Effector memory CD8-positive, alpha-beta T cell (primary cell): ENCODE data around the gene FAM149B1.
A peak's percentile ranks its signal among the peaks of the same experiment; 100 is the strongest.

ENCODE experiments used
- ATAC-seq: fragments of 150-1000 bp; cut with Tn5 transposase; replicated peaks from 2 replicates; pipeline ENCODE4 v1.10.0; 2021; ENCODE audit warnings: mild to moderate bottlenecking, moderate library complexity
- DNase-seq, 3 experiments: peaks; one replicate each; pipeline ENCODE4 v3.0.0; 2021
- H3K27ac Mint-ChIP-seq, 2 donors: one replicate each; pipeline ENCODE4 v1.8.0; 2022; ENCODE audit warnings: mild to moderate bottlenecking in 2 of 2, mixed read lengths in 2 of 2, moderate library complexity in 2 of 2
- H3K27me3 Mint-ChIP-seq, 2 donors: one replicate each; pipeline ENCODE4 v1.8.0; 2022; ENCODE audit warnings: mixed read lengths in 2 of 2
- H3K36me3 Mint-ChIP-seq: one replicate; pipeline ENCODE4 v1.8.0; 2022; ENCODE audit warnings: mild to moderate bottlenecking, moderate library complexity, mixed read lengths; ENCODE audit not compliant: insufficient read depth
- H3K4me1 Mint-ChIP-seq, 2 donors: one replicate each; pipeline ENCODE4 v1.8.0; 2022; ENCODE audit warnings: low read depth in 2 of 2, mixed read lengths in 2 of 2
- H3K4me3 Mint-ChIP-seq, 2 donors: one replicate each; pipeline ENCODE4 v1.8.0; 2022; ENCODE audit warnings: mild to moderate bottlenecking in 2 of 2, mixed read lengths in 2 of 2, moderate library complexity in 2 of 2
- H3K9me3 Mint-ChIP-seq, 2 donors: one replicate each; pipeline ENCODE4 v1.8.0; 2022; ENCODE audit warnings: mixed read lengths in 2 of 2

Gene FAM149B1

DNA sequence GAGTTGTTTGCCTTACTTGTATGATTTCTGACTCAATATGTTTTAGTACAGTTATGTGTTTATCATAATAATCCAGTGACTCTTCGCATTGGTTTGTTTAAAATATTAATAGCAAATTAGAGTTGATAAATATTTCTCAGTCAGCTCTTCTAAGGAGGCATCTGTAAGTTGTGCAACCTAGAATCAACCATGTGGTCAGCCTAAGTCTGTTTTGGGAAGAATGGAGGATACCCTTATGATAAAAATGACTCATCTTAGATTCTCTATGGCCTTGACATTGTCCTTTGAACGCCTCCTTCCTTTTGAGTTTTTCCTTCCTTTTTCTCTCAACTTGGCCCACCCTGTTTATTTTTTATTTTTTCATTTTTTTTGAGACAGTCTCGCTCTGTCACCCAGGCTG lies 60.3 kb downstream of the FAM149B1 start:
- Mint-ChIP-seq H3K36me3 (peaks cover 3% of the 10 kb centered on the region), H3K27ac (peak overlapping the region in 1 of 2 donors; percentile 87), H3K4me3 (no peak overlapping the region), H3K27me3 (no peaks in the 10 kb centered on the region), H3K4me1 (no peaks in the 10 kb centered on the region), H3K9me3 (no peaks in the 10 kb centered on the region)
- ATAC-seq (no peak), DNase-seq (no peak)

DNA sequence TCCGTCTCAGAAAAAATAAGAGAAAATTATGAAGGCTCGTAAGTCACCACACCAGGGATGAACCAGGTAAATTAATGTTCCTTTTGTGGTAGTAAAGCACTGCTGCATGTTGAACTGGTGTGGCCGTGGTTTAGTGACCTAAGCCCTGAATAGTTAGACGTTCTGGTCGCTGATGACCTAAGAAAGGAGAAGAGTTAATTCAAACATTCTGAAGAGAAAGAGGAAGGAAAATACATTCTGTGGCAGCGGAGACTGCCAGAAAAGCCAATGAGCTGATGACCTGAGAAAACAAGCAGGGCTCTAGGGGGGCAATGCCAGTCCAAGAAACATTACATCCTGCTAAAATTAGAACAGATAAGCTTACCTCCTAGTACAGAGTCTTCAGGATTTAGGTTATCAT lies 61.6 kb downstream of the FAM149B1 start:
- Mint-ChIP-seq H3K4me3 (no peak overlapping the region), H3K27me3 (no peaks in the 10 kb centered on the region), H3K36me3 (peaks cover 9% of the 10 kb centered on the region), H3K27ac (no peak overlapping the region), H3K9me3 (no peaks in the 10 kb centered on the region), H3K4me1 (no peaks in the 10 kb centered on the region)
- DNase-seq = no peak
- no peak for ATAC-seq

DNA sequence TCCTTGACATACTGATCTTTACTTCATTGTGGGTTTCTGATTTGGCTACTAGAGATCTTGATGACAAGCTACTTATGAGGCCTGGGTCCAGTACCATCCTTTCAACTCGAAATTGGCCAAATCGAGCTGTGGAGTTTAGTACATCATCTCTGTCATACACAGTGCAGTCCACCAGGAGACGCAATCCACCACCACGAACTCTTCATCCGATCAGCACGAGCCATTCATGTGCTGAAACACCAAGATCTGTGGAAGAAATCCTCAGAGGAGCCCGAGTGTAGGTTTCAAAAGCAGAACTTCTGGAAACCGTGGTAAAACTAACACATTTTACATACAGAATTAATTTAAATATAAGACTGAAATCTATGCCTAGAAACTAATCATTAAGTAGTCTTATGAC lies 65.0 kb downstream of the FAM149B1 start:
- Mint-ChIP-seq H3K4me3 (no peak overlapping the region), H3K4me1 (no peaks in the 10 kb centered on the region), H3K9me3 (no peaks in the 10 kb centered on the region), H3K36me3 (peaks cover 24% of the 10 kb centered on the region), H3K27me3 (no peaks in the 10 kb centered on the region), H3K27ac (no peak overlapping the region)
- ATAC-seq (no peak), DNase-seq (no peak)

DNA sequence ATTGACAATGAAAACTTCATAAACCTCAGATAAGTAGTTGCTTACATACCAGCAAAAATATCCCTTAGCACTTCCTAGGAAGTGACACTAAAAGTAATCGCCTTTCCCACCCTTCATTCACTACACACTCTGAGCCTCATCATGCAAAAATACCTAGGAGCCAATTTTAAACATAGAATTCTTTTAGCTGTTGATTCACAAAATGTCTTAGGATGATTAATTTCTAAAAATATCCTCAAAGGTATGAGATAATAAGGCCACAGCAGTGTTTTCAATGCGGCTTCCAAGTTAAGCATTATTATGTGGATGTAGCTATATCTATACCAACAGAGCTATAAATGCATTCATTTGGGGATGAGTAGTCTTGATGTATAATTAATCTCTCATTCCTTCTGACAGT lies 66.0 kb downstream of the FAM149B1 start:
- Mint-ChIP-seq H3K36me3 (peaks cover 25% of the 10 kb centered on the region), H3K27ac (peak overlapping the region in 1 of 2 donors; percentile 44)

DNA sequence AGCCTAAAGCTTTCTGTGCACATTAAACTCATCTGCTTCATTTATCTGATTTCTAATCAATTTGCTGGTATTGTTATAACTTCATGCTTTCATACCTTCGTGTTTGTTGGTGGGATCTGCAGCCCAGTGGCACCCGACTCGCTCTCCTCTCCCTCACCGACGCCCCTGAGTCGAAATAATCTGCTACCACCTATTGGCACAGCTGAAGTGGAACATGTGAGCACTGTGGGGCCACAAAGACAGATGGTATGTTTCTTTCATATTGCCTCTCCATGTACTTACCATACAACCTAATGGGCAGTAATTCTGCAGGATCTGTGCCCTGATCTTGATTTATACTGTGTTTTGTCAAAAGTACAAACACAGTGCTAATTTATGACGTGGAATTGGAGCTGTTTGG lies 66.8 kb downstream of the FAM149B1 start:
- no peak for DNase-seq
- Mint-ChIP-seq H3K4me1 (no peaks in the 10 kb centered on the region), H3K9me3 (no peaks in the 10 kb centered on the region), H3K4me3 (no peak overlapping the region), H3K27me3 (no peaks in the 10 kb centered on the region), H3K27ac (peak overlapping the region in 1 of 2 donors; percentile 44), H3K36me3 (peaks cover 33% of the 10 kb centered on the region)
- no peak for ATAC-seq

More for the DNA sequence above, 66.0 kb downstream of the FAM149B1 start:
- ATAC-seq = no peak
- Mint-ChIP-seq H3K27me3 (no peaks in the 10 kb centered on the region), H3K4me3 (no peak overlapping the region), H3K4me1 (no peaks in the 10 kb centered on the region), H3K9me3 (no peaks in the 10 kb centered on the region)
- no peak for DNase-seq

DNA sequence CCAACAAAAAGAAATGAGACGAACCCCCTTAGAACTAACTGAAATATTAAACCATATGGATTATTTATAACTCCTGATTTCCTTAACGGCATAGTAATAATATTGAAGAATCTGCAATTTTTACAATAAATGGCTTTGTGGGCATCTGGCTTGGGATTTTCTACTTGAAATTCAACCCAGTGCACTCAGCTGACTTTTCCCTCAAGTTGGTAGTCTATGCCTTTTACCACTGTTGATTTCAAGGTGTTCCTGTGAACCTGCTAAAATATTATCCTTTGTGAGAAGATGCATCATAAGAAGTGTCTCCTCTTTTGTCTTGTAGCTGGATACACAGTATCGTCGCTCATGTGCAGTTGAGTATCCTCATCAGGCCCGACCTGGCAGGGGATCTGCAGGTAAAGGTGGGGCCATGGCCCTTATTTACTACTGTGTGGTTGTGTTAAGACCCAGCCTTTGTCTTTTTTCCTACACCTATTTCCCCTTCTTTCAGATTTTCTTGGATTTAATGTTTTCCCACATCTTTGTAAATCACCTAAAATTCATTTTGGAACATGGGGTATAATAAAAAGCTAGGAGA lies 71.2 kb downstream of the FAM149B1 start:
- peaks cover 2% of the 10 kb centered on the region in 2 donors for H3K4me1 Mint-ChIP-seq
- no peaks in the 10 kb centered on the region for H3K9me3 Mint-ChIP-seq
- H3K27me3 Mint-ChIP-seq = no peaks in the 10 kb centered on the region
- peaks cover 50% of the 10 kb centered on the region for H3K36me3 Mint-ChIP-seq
- ATAC-seq = no peak
- H3K4me3 Mint-ChIP-seq = no peak overlapping the region
- H3K27ac Mint-ChIP-seq = no peak overlapping the region
- DNase-seq = no peak

DNA sequence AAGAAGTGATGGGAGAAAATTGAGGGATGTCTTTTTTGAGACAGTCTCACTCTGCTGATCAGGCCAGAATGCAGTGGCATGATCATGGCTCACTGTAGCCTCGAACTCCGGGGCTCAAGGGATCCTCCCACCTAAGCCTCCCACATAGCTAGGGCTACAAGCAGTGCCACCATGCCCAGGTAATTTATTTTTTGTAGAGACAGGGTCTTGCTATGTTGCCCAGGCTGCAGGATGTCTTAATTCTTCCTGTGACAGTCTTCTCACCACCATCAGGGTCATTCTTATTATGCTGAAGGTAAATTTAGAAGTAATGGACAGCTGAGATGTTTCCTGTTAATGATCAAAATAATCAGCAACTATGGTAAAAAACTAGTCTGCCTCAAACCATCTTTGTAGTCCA lies 72.0 kb downstream of the FAM149B1 start:
- no peak overlapping the region for H3K27ac Mint-ChIP-seq
- H3K36me3 Mint-ChIP-seq = peaks cover 49% of the 10 kb centered on the region
- no peaks in the 10 kb centered on the region for H3K27me3 Mint-ChIP-seq
- DNase-seq (no peak), ATAC-seq (no peak)
- H3K4me1 Mint-ChIP-seq = peaks cover 5 to 10% of the 10 kb centered on the region in 2 donors
- no peaks in the 10 kb centered on the region for H3K9me3 Mint-ChIP-seq
- no peak overlapping the region for H3K4me3 Mint-ChIP-seq

DNA sequence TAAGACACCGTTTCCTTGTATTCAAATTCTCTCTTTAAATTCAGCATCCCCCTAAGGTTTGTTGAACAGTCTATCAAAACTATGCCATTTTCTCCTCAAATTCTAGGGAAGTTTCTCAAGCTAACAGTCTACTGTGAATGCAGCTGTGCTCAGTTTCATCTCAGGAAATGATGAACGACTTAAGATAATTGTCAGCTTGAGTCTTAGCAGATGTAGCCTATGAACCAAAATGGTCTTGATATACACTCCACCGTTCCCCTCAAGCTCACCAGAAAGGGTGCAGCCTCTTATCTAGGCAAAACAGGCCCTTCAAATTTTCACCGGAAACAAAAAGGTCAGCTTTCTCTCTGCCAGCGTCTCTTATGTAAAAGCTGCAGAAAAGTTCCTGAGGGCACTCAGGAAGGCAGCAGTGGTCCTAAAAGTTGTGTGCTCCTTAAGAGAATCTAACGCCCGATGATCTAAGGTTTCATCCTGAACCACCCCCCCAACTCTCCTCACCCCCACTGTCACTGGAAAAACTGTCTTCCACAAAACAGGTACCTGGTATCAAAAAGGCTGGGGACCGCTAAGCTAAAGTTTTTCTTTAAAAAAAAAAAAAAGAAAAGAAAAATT lies 77.1 kb downstream of the FAM149B1 start:
- peak overlapping the region in 1 of 2 donors; percentile 81 for H3K27ac Mint-ChIP-seq
- peaks cover 58% of the 10 kb centered on the region for H3K36me3 Mint-ChIP-seq
- H3K9me3 Mint-ChIP-seq = no peaks in the 10 kb centered on the region
- peak overlapping the region in 1 of 2 donors; percentile 32 for H3K4me3 Mint-ChIP-seq
- peaks cover 25 to 31% of the 10 kb centered on the region in 2 donors for H3K4me1 Mint-ChIP-seq
- no peaks in the 10 kb centered on the region for H3K27me3 Mint-ChIP-seq
- DNase-seq = no peak
- ATAC-seq = no peak

DNA sequence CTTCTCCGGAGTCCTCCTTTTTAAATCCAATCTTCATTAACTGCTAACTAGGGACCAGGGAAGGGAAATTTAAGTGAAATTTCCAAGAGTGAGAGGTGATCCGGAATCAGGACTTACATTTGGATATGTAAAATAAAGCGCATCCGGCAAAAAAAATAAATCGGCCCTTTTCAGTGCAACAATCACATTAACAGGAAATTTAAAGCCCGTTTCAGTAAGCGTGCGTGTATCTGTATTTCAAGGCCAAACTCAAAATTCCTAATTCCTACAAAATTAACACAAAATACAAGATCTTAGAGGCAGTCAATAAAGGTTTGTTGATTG lies 78.4 kb downstream of the FAM149B1 start:
- DNase-seq = no peak
- Mint-ChIP-seq H3K36me3 (peaks cover 70% of the 10 kb centered on the region), H3K27ac (peak overlapping the region; percentile 92 to 96), H3K27me3 (no peaks in the 10 kb centered on the region), H3K4me1 (peaks cover 27 to 40% of the 10 kb centered on the region in 2 donors), H3K4me3 (peak overlapping the region; percentile 92 to 96), H3K9me3 (no peaks in the 10 kb centered on the region)
- no peak for ATAC-seq

DNA sequence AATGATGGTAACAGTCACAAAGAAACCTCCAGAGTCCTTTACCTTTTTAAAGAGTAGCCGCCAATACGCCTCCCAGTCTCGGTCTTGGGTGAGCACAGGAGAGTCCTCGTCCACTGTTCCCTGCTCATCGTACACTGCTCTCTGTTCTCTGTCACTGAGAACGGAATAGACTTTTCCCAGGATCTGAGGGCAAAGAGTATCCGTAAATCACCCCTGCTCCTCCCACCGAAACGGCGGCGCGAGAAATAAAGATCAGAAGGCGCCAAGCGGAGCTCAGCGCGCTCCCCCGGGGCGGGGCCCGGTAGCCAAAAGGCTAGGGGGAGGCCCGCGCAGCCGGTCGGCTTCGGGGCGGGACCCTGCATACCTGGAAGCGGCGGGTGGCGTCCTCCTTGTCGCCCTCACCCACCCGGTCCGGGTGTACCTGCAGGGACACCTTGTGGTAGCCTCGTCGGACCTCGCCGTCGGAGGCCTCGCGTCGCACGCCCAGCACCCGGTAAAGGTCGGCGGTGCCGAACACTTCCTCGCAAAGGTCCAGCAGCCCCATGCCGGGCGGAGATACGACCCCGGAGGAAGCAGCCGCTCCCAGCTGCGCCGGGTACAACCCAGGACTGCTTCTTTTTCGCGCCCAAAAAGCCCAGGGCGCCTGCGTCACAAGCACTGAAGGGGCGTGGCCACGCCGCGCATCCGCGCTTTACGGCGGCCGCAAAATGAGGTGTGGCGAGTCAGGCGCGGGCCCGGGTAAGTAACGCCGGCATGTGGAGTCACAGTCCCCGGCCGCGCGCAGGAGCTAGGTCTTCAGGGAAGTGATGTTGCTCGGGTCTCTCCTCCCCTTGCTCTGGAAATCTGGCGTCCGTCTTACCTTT lies 79.0 kb downstream of the FAM149B1 start, which contains the start of gene DNAJC9:
TSS of gene DNAJC9 (minus strand) at position 610 of the 863 bp plus-strand sequence. CDS start at position 544, 66 bp downstream.
- Mint-ChIP-seq H3K27ac (peak within 1 kb of the TSS; percentile 92 to 96), H3K4me3 (peak within 1 kb of the TSS; percentile 92 to 96), H3K4me1 (peaks cover 30 to 45% of the 10 kb centered on the region in 2 donors), H3K27me3 (no peaks in the 10 kb centered on the region), H3K9me3 (no peaks in the 10 kb centered on the region), H3K36me3 (peaks cover 76% of the 10 kb centered on the region)
- DNase-seq (peak; percentile 95 to 99 (median 98)), ATAC-seq (peak; percentile 83)

DNA sequence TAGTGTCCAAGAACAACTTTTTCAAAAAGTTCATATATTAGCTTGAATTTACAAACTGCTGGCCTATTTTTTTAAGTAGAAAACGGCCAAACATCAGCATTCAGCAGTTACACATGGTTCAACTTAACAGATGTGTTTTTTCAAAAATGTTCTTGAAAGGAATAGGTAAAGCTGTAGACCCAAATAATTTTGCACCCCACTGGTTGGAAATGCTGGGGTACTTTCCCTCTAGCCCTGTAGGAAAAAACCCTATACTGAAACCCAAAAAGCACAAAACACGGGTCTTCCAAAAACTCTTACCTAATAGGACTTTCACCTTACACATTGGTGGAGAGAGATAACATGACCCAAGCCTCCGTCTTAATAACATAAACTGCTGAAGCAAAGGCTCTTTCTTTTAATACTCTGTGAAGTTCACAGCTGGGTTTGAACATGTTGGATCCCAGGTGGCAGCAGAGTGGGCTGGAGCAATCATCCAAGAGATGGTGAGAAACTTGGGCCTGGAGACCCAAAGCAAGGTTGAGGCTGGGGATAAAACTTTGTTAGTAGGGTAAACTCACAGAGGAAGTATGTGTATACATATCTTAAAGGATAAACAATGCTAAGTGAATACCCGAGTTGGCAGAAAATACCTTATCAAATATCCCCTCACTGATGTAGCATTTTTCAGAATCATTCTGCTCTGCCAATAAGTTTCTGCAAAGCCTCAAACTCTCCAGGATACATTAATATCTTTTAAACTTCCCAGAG lies 79.8 kb downstream of the FAM149B1 start:
- no peak for ATAC-seq
- Mint-ChIP-seq H3K9me3 (no peaks in the 10 kb centered on the region), H3K36me3 (peaks cover 77% of the 10 kb centered on the region), H3K27ac (peak overlapping the region; percentile 92 to 96), H3K4me3 (peak overlapping the region; percentile 92 to 96), H3K4me1 (peaks cover 35 to 47% of the 10 kb centered on the region in 2 donors), H3K27me3 (no peaks in the 10 kb centered on the region)
- DNase-seq = no peak

DNA sequence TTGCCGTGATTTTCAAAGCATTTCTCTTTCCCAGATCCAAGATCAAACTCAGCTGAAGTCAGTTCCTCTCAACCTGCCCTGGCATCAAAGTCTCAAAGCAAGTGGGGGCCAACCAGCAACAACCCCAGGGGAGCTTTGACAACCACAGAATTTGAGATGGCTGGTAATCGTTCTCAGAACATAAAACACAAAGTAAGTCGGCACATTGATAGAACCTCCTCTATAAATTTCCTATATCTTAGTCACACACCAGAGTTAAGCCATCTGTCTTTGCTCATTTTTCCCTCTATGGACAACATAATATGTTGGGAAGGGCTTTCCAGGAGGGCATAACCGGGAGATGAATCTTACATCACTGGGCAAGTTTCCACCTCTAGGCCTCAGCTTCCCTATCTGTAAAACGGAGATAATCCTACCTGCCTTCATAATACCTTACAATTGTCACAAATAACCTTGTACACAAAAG lies 80.4 kb downstream of the FAM149B1 start:
- Mint-ChIP-seq H3K9me3 (no peaks in the 10 kb centered on the region), H3K4me3 (no peak overlapping the region), H3K27ac (peak overlapping the region in 1 of 2 donors; percentile 92), H3K27me3 (no peaks in the 10 kb centered on the region), H3K36me3 (peaks cover 73% of the 10 kb centered on the region), H3K4me1 (peaks cover 38 to 49% of the 10 kb centered on the region in 2 donors)
- ATAC-seq (no peak), DNase-seq (no peak)
